ENCODE data around the gene MMAB.
"Not testable (repeated sequence)": the region's sequence is repeated elsewhere in the genome, so short reads cannot be mapped to it uniquely, and the experiment has no call there.

Gene MMAB

DNA sequence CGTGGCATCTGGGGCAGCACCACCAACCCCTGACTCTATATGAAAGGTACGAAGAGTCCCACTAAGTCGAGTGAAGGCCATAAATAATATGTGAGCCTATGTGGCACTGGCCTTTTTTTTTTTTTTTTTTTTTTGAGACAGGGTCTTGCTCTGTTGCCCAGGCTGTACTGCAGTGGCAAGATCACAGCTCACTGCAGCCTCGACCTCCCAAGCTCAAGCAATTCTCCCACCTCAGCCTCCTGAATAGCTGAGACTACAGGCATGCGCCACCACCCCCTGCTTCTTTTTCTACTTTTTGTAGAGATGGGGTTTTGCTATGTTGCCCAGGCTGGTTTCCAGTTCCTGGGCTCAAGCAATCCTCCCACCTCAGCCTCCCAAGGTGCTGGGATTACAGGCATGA lies 28.8 kb upstream of the MMAB start:
- not testable (repeated sequence) for DNase-seq (ENCODE audit: low spot score)

DNA sequence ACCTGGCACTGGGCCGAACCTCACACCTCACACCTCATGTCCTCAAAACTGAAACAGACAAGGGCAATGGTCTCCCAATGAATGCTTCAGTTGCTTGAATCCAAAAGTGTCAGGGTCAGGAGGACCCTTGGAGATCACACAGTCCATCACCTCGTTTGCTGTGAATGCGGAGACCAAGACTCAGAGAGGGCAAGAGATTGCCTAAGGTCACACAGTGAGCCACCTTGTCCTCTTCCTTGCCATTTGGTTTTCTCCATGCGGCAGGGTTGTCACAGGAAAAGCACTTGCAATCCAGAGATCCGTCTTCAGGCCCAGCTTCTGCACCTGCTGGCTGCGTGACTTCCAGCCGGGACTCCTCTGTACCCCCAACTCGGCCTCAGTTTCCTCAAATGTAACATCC lies 28.3 kb upstream of the MMAB start:
- DNase-seq (ENCODE audit: low spot score) = no peak

DNA sequence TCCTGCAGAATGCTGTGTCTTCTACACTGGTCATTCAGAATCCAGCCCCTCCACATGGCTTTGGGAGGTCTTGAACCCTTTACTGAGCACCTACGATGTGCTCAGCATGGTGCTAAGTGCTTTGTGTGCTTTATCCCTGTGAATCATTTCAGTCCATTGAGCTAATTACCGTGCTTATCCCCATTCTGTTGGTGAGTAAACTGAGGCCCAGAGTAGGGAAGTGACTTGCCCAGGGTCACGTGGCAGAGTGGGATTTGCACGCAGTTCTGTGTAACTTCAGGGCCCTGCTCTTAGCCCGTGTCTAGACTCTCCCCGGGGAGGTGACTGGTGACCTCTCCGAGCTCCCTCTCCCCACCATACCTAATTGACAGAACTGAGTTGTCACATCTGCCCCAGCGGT lies 27.7 kb upstream of the MMAB start:
- no peak for DNase-seq (ENCODE audit: low spot score)

DNA sequence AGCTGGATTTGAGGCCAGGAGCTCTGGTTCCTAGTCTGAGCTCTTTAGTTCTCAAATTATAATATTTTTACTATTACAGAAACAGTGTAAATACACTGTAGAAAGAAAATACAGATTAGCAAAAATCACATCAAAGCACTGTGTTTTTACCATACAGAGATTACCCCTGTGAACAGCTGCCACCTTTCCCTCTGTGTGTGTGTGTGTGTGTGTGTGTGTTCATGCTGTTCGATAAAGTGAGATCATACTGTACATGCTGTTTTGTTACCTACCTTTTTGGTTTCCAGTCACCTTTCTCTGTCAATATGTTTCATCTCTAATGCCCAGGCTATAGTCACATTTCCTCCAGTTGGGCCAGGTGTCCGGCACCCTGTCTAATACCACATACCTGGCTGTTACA lies 27.2 kb upstream of the MMAB start:
- DNase-seq (ENCODE audit: low spot score) = no peak

DNA sequence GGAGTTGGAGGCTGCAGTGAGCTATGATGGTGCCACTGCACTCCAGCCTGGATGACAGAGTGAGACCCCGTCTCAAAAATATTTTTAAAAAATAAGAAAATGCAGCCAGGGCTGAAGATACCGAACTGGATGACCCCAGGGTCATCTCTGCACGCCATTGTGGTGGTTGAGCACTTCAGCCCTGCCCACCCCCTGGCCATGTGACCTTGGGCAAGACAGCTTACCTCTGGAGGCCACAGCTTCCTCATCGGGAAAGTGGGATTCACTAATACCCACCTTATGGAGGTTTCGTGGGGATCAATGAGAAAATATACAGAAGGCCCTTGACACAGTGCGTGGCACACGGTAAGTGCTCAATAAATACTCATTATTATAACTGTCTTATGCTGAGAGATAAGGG lies 25.8 kb upstream of the MMAB start:
- DNase-seq (ENCODE audit: low spot score) = no peak

DNA sequence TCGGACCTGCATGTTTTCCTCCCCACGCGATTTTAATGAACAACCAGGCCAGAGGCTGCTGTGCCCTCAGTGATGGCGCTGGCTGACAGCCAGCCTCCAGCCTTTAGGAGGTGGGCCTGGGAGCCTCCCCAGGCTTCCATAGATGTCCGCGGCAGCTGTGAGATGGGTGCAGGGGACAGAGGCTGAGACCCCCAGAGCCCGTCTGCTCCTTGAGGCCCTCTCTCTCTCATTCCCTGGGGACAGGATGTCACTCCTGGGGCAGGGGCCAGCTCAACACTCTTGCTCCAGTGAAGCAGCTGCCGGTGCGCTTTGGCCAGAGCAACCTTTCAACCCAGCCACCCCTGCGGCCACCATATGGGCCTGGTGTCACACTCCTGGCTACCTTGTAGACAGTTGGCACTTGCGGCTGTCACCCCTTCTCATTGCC lies 25.1 kb upstream of the MMAB start:
- DNase-seq (ENCODE audit: low spot score) = no peak

DNA sequence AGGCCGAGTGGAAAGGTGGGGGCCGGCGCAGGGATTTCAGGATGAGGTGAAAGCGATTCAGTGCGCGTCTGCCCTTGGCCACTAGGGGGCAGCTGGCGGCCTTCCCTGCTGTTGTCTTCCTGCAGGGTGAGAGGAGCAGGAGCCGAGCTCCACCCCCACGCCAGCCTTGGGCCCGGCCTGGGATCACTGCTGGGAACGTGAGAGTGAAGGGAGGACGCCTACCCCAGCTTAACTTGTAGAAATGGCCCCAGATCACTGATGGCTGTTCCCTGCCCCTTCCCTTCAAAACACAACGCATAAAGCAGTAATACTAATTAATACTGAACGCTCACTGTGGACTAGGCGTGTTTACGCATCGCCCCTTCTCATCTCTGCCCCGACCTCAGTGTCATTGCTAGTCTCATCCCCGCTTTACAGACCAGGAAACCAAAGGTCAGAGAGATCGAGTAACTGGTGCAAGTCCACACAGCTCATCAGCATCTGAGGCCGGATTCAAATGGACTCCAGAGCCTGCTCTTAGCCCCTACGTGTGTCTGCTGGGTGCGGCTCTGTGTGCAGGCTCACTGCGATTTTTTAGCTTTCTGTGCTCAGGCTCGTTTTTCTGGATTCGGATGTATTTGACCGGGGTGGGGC lies 24.6 kb upstream of the MMAB start:
- DNase-seq (ENCODE audit: low spot score) = peak; percentile 97

DNA sequence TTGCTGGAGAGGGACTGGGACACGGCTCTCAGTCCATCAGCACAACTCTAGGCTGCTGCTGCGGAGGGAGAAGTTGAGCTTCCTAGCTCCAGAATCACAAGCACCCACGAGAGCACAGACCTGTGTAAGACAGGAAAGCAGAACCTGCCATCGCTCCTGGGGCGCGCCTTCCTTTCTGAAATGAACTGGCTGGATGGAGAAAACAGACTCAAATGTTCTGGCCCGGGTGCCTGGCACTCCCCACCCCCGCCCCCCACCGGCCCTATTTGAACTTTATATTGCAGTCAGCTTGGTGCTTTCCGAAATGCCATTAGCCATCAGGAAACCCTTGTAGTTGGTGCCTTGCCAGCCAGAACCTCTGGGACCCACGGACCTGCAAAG lies 24.1 kb upstream of the MMAB start:
- no peak for DNase-seq (ENCODE audit: low spot score)

DNA sequence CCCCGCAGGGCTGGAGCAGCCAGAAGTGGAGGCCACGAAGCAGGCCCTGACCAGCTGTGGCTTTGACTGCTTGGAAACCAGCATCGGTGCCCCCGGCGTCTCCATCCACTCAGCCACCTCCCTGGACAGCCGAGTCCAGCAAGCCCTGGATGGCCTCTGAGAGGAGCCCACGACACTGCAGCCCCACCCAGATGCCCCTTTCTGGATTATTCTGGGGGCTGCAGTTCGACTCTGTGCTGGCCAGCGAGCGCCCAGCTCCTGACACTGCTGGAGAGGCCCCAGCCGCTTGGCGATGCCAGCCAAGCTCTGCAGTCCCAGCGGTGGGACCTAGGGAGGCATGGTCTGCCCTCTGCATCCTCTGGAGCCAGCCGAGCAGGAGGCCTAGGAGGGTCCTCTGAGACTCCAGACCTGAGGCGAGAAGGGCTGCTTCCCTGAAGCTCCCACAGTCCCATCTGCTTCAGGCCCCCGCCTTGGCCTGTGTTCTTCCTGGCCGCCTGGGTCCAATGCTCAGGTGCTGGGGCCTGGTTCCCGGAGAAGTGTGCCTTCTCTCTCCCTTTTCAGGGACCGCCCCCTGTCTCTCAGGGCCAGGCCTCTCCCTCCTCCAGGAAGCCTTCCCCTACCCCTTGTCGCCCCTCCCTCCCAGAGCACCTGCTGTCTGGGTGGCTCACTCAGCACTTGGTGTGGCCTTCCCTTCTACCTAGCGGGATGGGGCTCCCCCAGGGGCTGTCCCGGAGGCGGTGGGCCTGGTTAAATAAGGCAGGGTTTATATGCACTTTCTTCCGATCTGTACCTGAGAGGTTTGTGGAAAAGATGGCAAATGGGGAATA lies 23.3 kb upstream of the MMAB start:
- no peak for DNase-seq (ENCODE audit: low spot score)

DNA sequence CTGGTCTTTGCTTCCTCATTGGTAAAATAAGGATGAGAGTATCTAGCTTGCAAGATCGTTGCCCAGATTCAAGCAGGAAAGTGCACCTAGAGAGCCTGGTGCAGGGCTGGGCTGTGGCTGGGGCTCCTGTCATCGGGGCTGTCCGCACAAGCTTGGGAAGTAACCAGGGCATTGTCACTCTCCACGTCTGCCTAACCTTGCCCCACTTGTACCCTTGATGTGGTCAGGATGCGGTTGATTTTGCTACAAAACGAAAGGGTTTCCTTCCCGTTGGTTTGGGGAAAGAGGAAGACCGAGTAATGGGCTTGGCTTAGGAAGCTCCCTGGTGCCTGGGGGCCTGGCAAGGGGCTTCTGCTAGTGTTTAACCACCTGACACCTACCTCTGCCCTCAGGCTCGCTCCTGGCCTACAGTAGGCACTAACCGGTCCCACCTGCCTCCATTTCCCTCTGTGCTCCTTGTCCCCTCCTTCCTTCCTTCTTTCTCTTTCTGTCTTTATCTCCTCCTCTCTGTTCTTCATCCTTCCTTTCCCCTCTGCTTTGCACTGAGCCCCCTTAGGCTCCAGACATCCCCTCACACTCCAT lies 22.1 kb upstream of the MMAB start:
- no peak for DNase-seq (ENCODE audit: low spot score)

DNA sequence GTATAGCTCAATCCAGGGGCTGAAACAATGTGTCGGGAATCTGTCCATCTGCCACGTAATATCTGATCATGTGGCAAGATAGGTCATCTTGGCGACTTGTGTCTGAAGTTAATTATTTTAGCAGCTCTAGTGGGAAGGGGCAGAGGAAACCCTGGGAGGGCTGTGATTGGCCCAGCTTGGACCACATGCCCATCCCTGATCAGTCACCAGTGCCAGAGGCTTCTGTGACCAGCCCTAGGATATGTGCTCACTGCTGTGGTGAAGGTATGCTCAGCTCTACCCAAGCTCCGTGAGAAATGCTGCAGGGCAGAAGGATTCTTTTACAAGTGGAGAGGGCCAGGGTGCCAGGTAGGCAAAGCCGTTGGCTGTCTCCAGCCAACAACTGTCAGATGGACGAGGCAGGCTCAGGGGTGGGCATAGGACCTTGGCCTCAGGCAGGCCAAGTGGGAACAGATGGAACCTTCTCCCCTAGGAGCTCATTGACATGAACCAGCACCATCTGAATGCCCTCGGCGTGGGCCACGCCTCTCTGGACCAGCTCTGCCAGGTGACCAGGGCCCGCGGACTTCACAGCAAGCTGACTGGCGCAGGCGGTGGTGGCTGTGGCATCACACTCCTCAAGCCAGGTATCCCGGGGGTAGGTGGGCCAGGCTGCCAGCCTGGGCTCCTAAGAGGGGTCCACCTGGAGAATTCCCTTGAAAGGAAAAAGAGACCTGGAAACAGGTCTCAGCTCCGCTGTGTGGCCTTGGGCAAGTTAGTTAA lies 21.4 kb upstream of the MMAB start:
- no peak for DNase-seq (ENCODE audit: low spot score)

DNA sequence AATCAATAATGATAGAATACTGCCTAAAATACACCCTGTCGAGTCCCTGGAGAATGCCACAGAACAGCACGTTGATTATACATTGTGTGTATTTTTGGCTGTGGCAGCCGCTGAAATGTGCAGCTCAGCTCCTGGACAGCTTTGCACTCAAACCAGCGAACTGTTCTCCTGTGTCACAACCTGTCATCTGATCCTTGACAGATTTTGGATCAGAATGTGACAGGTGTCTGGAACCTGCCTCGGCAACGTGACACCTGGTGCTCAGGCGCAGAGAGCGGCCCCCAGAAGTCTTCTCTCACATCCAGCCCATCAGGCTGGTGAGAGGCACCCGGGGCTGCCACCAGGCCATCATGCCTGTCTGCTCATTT lies 19.6 kb upstream of the MMAB start:
- no peak for DNase-seq (ENCODE audit: low spot score)

DNA sequence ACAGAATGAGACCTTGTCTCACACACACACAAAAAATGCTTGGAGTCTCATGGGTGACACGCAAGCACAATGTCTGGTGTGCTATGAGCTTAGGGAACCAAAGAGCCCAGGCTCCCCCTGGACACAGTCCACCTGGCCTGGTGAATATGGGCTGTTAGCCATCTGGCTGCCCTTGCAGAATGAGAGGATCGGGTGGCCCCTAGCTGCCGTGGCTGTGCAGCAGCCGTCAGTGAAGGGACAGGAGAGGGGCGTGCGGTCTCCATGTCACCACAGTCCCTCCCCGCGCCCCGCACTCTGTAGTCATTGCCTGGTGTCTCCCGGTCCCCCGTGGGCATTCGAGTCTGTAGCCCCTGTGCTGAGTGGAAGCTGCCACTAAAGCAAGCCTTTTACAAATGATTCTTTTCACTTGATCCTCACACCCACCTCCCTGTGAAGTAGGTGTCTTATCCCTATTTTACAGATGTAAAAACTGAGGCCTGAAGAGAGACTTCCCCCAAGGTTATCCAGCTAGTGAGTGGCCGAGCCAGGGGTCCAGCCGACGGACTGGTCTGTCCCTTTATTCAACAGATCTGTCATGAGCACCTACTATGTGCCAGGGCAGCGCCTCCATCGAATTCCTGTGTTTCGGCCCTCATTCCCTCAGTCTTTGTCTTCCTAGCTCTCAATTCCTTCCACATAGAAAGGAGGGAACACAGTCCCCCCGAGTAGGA lies 19.0 kb upstream of the MMAB start:
- DNase-seq (ENCODE audit: low spot score) = no peak

DNA sequence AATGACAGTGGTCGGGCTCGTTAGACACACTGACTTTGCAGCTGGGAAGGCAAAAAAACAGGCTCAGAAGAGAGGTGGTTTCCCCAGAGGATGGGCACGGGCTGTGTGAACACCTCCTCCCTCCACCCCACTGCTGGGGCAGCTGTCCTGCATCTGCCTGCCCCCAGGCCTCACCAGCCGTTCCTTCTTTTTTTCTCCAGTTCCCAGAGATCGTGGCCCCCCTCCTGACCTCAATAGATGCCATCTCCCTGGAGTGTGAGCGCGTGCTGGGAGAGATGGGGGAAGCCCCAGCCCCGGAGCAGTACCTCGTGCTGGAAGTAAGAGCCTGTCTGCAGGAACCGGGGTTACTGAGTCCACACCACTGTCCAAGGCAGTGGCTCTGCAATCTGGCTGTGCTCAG lies 17.7 kb upstream of the MMAB start:
- DNase-seq (ENCODE audit: low spot score) = no peak

DNA sequence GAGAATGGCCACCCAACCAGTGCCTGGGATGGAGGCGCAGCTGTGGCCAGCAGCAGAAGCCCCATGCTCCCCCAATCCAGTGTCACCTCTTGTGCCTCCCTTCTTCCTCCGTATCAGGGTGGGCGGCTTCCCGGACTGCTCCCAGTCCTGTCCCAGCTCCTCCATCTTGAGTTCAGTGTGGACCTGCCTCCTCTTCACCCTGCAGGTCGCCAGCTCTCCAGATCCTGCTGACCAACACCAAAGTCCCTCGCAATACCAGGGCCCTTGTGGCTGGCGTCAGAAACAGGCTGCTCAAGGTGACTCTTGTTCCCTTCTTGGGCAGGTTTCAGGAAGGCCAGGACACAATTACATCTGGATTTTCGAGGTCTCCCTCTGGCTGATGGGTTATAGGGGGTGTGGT lies 17.3 kb upstream of the MMAB start:
- no peak for DNase-seq (ENCODE audit: low spot score)

DNA sequence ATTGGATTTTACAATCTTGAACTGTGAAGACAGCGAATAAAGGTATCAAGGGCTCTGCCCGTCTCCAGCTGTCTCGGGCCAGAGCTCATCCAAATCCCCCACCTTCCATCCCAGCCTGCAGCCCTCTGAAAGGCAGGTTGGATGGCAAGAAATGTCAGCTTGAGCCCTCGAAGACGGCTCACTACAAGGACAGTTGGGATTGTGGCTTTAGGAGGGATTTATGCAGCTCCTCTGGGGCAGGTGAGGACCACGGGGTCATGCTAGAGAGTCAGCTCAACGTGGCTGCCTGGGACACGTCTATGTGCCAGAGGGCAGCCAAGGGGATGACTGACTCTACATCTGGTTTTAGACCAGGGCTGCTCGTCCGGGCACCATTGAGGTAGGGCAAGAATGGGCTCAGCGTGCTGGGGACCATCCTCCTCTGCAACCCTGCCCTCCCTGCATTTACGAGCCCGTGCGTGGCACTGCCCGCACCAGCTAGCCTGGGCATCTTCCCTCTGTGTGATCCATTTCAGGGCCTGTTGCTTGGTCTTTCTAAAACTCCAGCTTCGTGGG lies 16.5 kb upstream of the MMAB start:
- no peak for DNase-seq (ENCODE audit: low spot score)

DNA sequence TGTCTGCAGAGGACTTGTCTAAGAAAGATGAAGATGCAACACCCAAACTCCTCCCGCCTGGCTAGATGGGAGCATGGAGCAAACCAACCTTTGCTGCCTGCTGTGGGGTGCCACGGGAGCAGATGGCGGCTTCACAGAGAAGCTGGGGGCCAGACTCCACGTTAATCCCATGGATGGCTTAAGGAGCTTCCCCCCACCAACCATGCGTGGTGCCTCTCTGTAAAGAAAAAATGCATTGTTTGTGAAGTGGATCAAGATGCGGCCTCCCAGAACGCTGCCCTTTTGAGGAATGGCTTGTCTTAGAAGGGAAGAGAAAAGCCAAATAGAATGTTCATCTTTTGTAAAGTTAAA lies 15.9 kb upstream of the MMAB start:
- no peak for DNase-seq (ENCODE audit: low spot score)

DNA sequence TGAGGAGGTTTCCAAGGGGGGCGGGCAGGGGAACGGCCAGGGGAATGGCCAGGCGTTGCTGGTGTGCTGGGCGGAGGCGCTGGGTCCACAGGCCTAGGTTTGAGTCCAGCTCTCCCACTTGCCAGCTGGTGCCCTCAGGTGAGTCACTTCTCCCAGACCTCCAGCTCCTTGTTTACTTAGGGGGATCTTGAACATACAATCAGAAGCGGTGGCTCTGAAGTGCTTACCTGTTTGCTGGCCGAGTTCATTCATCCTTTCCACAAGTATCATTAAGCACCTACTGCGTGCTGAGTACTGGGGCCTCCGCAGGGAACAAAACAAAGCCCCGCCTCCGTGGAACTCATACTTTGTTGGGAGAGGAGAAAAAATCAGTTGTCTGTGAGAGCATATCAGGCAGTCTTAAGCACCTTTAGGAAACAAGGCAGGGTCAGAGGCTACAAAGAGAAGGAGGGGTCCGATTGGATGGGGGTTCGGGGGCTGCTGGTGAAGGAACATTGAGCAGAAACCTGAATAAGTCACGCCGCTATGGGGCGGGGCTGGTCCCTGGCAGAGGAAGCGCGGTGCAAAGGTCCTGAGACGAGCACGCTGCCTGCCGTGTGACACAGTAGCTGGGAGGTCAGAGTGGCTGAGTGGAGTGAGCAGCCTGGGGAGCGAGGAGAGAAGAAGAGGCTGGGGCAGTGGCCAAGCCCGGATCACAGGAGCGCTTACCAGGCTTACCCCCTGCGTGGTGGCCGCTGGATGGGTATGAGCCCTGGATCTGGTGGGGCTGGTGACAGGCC lies 15.3 kb upstream of the MMAB start:
- DNase-seq (ENCODE audit: low spot score) = no peak

DNA sequence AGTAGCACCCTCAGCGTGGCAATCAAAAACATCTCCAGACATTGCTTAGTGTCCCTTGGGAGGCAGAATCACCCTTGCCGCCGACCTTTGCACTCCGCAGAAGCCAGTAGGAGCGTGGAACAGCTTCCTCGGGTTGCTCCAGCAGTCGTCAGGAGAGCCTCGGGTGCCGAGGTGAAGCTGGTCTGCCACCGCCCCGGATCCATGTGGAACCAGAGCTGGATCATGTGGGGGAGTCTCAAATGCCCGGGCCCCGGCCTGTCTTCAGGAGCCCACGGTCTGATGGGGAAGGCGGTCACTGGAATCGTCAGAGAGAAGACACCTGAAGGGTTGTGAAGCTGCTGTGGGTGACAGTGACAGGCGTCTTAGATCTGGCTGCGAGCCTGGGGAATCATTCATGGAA lies 14.6 kb upstream of the MMAB start:
- no peak for DNase-seq (ENCODE audit: low spot score)

DNA sequence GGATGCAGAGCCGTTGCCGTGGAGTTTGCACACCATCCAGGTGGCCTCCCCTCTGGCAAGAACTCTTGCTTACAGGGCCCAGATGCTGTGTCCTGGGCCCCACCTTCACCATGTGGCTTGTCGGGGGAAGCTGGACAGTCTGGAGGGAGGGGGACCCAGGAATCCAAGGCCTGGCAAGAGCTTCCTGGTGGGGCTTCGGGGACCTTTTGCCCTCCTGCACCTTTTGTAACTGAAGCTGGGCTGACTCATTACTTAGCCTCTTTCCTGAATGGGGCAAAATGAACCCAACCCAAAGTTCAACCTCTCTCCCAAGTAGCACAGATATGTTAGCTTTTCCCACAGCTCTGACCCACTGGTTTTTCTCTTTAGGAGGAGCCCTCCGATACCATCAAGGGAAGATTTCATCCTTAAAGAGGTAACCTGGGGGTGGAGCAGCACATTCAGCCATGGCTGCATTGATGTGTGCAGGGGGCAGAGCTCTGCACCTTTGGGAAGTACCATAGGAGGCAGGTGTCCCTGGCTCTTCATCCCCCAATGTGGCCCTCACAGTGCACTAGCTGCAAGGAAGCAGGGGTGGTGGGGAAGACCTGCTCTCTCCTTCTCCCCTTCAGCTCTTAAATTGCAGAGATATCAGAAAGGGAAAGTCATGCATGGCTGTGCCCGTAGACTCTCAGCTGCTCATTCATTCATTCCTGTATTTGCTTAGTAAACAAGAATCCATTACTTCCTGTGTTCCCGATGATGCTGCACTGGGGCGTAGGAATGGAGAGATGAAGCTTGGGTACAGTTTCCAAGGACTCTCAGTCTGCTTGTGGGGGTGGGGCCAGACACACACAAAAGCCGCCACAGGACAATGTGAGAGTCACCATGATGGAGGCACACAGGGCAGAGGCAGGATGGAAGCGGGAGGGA lies 13.3 kb upstream of the MMAB start:
- no peak for DNase-seq (ENCODE audit: low spot score)

Measured in AG20443 (cell line).